HG02610 (cell line): ENCODE results near the gene THBS2.

Source experiments
- ATAC-seq: cut with Tn5 transposase; IDR thresholded peaks from one replicate; pipeline ENCODE4 v1.9.1; 2021; ENCODE audit warnings: mild to moderate bottlenecking, moderate library complexity; ENCODE audit not compliant: unreplicated experiment

The THBS2 gene

DNA sequence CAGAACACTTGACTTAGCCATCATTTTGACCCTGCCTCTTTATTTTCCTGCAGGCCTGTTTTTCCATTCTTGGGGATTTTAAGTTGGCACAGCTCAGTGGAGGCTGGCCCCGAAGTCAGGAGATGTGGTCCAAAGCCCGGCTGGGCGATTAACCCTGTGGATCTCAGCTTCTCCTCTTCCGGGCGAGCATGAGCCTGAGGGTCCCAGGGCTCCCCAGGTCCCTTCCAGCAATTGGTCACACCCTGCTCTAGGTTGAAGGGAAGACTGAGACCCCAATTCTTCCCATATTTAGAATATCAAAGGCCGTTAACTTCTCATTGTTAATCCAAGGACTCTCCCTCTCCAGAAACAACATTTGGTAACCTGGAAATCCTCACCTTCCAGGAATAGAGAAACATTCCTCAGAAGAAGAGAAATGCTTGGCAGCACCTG is 2.3 kb downstream of the THBS2 start:
- no peak for ATAC-seq

DNA sequence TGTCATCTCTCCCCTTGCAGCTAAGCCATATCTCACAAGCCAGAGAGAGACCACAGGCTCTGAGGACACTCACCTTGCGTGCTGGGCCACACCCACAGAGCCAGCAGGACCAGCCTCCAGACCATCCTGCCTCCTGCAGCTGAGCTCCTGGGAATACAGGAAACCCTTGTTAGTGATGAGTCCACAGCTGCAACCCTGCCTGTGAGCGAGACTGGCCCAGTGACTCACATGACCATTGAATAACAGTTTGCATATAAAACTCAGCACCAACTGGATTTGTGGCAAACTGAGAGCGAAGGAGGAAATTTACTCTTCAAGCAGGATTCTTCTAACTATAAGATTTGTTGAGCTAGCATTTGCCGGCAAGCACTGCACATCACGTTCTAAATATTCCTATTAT is 3.0 kb downstream of the THBS2 start:
- no peak for ATAC-seq

DNA sequence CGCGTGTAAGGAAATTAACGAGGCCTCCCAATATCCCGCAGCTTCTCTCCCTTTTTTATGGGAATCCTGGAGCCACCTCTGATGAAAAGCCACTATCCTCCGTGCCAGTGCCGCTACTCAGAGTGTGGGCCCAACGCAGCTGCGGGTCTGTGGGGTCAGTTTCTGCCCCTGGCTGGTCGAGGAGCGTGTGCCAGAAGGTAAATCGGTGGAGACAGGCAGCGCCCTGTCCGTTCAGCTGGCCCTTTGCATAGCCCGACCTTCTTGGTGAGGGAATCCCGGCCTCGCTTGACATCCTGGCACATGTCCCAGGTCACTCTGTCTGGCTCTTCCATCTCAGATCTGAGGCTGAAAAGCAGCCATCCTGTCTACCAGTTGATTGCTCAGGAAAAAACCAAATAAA is 4.6 kb downstream of the THBS2 start:
- ATAC-seq = no peak

DNA sequence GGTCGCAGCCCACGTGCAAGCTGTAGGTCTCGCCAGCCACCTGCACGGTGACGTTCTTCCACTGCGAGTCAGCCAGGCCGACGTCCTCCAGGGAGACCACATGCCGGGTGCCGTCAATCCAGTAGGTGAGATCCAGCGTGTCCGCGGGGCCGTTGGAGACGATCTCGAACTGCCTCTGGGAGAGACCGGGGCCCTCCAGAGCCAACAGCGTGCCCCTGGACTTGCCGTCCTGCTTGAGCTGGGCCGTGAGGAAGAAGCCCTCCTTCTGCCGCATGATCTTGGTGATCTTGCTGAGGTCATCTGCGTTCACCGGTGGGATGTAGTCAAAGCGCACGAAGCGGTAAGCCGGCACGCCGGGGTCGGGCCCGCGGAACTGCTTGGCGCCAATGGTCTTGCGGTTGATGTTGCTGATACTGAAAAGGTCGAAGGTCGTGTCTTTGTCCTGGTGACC is 5.1 kb downstream of the THBS2 start:
- ATAC-seq = no peak

DNA sequence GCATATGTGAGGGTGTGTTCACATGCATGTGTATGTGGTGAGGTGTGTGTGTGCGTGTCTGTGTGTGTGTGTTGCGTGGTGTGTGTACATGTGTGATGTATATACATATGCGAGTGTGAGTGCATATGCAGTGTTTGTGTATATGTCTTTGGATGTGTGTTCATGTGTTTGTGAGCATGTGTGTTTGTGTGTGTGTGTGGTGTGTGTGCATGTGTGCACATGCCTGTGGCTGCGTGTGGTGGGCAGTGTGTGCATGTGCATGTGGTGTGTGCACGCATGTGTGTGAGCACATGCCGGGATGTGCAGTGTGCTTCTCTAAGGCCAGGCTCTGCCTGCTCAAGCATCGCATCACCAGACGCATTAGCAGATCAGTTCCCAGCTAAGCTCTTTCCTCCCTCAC is 5.7 kb downstream of the THBS2 start:
- ATAC-seq = no peak

DNA sequence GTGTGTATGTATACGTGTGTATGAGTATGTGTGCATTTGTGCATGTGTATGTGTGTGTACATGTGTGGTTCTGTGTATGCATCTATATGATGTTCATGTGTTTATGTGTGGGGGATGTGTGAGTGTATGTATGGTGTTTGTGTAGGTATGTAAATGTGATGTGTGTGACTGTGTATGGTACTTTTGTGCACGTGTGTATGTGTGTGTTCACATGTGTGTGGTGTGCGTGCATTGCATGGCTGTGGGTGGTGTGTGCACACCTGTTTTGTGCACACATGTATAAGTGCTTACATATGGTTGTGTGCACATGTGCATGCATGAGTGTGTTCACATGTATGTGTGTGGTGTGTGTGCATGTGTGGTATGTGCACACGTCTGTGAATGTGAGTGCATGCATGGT is 6.2 kb downstream of the THBS2 start:
- no peak for ATAC-seq

DNA sequence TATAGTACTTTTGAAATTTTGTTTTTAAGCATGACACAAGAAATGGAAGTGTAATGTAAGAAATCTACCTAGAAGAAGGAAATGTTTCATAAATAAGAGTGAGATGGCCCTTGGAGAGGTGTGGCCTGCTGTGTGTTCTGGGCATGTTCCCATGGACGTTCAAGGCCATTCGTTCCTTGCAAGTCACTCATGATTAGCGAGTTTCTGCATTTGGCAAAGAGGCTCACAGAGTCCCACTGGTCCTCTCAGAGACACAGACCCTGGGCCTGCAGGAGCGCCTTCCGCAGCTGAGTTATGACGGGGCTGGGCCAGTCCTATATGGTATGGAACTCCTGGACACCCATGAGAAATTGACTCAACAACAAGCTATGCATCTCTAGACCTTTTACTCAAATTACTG is 7.2 kb downstream of the THBS2 start:
- no peak for ATAC-seq

DNA sequence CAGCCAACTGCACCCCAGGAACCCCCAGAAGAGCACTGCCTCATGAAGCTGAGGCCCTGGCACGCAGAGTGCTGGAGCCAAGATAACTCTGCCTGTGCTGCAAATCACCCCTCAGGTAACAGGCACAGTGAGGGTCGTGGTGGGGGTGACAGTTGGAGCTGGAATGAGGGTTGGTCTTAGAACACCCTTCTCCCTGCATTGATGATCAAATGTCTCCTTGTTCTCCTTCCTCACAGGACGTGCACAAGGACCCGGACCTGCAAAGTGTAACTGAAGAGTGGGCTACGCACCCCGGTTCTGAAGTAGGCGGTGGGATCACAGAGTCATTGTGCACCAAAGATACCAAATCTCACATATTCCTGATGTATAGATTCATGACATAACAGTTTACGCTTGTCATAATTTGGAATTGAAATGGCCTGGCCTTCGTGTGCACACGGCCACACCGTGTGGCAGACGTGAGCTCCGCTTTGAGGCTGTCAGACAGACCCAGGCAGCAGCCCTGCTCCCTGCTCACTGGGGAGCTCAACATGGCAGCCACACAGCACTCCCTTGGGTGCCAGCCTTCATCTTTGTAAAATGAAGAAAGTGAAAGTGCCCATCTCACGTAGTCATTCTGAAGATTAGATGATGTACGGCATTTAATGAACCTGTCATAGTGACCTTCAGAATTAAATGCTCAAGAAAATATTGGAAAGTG is 8.8 kb downstream of the THBS2 start:
- no peak for ATAC-seq

DNA sequence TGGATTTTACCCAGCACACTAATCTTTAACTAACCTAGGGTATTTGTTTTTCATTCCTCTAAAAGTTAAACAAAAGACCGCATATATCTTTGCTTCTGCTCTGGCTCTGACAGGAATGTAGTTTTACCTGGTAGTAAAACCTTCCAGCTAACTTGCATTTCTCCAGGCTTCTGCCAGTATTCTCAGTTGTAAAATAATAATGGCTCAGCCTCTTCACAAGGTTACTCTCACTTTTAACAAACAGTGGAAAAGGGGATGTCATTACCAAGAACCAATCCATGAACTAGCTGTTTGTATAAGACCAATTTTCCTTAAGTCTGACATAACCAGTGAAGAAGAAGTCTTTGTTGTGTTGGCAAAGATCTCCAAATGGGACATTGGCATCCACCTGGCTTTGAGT is 10.0 kb downstream of the THBS2 start:
- ATAC-seq = no peak

DNA sequence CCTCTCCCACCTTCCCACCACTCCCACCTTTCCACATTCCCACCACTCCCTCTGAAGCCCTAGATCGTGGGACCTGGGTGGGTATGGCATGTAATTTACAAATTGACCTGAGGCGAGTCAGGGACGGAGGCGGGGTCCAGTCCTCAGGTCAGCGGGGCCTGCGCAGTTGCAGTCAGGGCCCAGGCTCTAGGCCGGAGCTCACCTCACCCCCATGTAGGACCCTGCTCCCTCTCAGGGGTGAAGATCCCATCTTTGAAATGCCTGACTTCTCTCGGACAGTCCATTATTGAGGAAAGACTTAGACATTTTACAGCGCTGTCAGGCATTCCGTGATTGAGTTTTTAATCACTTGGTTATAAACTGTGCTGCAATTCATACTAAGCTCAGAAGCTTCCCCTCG is 10.5 kb downstream of the THBS2 start:
- ATAC-seq = no peak

DNA sequence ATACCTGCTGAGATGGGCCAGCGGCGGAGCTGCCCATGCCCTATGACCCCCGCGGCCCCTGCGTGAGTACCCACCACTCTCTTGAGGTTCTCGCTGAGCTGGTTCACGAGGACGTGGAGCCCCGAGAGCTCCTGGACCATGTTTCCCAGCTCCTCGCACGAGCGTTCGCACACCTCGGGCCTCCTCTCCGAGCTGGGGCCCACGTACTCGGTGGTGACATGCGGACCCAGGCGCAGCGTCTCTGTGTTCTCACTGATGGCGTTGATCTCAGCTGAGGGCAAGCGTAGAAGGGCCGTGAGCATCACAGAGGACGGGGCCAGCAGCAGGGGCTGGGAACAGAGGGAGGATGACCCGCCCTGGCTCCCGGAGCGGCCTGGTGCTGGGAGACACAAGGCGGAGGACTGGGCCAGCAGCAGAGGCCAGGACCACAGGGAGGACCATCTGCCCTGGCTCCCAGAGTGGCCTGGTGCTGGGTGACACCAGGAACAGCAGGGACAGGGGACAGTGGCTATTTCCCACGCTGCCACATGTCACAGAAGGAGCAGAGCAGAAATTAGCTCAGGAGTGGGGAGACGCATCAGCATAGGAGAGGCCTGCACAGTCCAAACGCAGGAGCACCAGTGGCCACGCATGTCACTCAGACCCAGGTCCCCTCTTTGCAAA is 11.8 kb downstream of the THBS2 start:
- ATAC-seq = no peak

DNA sequence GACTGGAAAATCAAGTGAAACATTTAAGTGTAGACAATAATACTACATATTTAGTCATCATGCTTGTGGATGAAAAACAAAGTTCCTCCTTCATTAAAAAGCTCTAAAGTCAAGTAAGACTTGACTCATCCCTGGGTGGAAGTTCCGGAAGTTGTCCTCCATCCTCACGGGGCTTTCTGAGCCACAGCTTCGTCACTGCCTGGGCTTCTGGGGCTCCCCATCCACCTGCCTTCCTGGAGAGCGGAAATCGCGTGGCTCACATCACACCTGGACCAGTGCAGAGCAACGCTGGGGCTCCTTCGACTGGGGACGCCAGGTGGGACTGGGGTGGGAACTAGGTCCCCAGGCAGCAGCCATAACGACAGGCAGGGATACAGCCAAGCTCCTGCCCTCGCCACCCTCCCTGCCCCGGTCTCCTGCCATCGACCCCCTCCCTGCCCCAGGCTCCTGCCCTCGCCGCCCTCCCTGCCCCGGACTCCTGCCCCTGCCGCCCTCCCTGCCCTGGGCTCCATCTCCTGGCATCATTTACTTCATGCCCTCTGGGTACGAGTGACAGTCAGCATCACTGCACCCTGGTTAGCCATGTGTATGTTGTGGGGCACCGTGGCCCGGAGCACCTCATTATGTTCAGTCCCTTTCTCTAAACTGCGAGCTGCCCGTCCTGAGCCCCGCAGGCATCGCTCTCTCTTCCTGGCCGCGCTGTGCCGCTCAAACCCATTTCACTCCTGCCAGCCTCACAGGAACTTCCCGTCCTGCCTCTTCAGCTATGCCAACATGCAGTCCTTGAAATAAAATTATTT is 12.9 kb downstream of the THBS2 start:
- no peak for ATAC-seq

DNA sequence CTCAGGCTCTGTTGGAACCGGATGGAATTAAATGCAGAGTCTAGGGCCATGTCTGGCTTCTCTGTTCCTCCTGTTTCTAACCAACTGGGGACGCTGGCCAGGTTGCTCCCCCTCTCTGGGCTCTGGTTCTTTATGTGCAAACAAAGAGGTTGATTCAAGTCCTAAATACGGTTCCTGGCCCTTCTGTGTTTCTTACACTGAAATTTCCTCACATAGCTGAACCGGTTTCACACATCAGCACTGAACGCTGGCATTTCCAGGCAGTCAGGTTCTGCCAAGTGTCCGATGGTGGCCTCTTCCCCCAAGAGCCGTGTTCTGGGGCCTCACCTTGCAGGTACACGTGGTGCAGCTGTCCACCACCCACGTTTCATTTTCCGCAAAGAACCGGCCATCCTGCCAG is 13.5 kb downstream of the THBS2 start:
- ATAC-seq = no peak

DNA sequence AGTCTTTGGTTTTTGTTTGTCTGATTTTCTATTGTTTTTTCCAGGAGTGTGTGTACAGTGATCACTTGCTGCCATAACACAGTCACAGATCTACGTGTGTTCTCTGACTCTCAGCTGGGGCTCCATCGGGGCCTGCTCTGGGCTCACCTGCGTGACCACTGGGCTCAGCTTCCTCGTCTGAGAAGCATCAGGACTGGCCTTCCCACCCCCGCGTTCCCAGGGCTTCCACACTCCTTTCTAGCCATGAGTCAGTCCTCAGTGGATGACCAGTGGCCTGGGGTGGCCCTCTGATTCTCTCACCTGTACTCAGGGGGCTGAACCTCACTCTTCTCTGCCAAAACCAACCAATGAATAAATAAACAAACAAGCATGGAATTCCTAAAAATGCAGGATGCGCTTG is 14.5 kb downstream of the THBS2 start:
- ATAC-seq = no peak

DNA sequence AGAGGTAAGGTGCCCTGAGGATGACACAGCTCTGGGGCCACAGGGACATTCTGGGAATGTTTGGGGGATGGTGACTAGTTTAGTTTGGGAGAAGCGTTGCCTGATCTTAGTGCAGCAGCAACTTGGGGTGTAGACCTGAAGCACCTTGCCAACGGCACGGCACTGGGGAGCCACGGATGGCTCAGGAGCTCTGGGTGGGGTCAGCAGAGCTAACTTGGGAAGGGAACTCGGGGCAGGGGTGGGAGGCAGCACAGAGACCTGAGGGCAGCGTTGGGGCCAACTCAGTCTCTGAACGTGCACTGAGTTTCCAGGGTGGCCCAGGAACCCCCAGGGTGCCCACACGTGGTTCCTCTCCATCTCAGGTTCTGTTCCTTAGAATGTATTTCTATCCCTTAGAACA is 14.9 kb downstream of the THBS2 start:
- no peak for ATAC-seq

DNA sequence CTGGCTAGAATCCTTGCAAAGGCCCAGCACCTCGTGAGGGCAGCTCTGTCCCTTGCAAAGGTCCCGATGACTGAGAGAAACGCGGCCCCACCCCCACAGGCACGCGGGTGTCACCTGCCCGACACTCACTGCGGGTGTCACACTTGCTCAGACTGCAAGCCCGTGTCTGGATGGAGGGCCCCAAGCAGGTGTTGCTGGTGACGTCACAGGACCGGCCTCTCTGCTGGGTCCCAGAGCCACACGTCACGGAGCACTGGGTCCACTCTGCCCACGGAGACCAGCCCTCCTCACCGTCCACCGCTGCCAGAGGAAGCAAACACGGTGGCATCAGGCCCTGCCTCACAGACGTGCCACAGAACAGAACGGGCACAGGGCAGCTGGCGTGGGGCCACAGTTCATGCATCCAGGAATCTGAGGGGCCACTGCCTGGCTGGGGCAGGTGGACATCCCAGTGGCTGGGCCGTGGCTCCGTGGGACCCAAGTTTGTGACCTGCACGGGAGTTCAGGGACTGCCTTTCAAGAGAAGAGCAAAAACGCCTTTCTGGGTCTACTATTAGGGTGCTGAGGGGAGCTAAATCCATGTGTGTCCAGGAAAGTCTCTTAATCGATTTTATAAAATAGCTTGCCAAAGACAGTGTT is 16.0 kb downstream of the THBS2 start:
- ATAC-seq = no peak

DNA sequence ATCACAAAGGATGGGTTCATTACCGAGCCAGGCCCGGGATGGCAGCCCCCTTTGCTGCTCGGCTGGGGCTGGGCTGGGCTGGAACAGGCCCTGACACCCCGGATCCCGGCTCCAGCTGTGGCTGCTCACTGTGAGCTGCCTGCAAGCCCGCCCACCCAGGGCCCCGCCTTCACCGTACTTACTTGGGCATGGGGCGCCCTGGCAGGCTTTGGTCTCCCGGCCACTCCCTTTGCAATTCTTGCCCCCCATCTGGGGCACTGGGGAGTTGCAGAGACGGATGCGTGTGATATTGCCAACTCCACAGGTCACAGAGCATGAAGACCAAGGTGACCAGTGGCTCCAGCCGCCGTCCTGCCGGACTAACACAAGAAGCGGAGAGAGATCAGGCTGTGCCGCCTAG is 16.7 kb downstream of the THBS2 start:
- ATAC-seq = no peak

DNA sequence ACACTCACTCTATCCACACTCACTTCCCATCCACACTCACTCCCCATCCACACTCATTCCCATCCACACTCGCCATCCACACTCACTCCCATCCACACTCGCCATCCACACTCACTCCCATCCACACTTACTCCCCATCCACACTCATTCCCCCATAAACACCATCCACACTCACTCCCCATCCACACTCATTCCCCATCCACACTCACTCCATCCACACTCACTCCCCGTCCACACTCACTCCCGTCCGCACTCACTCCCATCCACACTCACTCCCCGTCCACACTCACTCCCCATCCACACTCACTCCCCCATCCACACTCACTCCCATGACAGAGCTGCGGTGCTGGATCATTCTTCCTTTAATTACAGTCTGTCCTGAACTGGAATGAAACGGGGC is 17.1 kb downstream of the THBS2 start:
- ATAC-seq = no peak

DNA sequence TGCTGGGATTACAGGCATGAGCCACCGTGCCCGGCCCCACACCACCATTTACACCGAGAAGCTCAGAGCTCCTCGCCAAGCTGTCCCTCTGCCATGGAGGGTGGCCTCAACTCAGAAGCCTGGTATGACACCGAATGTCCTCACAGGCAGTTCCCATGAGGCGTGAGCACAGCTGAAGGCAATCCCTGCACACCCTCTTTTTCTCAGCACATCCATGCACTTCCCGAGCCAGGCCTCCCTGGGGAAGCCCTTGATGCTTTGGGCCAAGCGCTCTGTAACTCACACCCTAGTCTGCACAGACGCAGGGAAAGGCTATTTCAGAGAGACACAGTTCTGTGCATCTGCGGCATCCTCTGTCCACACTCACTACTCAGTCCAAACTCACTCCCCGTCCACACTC is 18.4 kb downstream of the THBS2 start:
- no peak for ATAC-seq

DNA sequence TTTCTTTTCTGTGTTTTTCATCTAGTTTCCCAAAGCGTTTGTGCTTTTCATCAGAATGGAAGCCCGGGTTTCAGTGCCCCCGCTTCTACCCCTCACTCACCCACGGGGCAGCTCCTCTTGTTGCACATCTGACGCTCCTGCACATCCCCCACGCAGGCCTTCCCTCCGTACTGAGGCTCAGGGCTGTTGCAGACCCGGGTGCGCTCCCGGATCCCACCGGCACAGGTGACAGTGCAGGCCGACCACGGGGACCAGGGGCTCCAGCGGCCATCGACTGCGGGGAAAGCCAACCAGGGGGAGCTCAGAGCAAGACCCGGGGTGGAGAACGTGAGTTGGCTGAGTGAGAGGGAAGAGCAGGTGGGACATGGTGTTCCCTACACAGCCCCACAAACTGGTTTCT is 19.0 kb downstream of the THBS2 start:
- ATAC-seq = no peak

DNA sequence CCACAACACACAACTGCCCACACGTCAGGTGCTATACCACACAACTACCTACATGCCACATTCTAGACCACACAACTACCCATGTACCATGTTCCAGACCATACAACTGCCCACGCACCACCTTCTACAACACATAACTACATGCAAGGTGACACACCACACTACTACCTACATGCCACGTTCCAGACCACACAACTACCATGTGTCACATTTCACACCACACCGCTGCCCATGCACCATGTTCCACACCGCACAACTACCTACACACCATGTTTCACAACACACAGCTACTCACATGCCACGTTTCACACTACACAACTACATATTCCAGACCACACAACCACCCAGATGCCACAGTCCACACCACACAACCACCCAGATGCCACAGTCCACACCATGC is 19.8 kb downstream of the THBS2 start:
- ATAC-seq = no peak

DNA sequence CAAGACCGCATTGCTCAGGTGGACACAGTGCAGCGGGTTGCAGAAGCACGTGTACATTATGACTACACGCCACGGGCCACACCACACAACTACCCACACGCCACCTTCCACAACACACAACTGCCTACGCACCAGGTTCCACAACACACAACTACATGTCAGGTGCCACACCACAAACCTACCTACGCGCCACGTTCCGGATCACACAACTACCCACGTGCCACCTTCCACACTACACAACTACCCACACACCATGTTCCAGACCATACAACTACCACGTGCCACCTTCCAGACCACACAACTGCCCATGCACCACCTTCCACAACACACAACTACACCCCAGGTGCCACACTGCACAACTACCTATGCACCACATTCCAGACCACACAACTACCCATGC is 20.5 kb downstream of the THBS2 start:
- ATAC-seq = no peak
